Measurements from ENCODE around the gene NDUFAF3. TPM values are rescaled to one million over a fixed set of nuclear protein-coding genes. Genes with fewer than 3 reads are reported as not detected.

NDUFAF3 gene
- polyA plus RNA-seq, 1 donor, result 50.8 TPM

DNA sequence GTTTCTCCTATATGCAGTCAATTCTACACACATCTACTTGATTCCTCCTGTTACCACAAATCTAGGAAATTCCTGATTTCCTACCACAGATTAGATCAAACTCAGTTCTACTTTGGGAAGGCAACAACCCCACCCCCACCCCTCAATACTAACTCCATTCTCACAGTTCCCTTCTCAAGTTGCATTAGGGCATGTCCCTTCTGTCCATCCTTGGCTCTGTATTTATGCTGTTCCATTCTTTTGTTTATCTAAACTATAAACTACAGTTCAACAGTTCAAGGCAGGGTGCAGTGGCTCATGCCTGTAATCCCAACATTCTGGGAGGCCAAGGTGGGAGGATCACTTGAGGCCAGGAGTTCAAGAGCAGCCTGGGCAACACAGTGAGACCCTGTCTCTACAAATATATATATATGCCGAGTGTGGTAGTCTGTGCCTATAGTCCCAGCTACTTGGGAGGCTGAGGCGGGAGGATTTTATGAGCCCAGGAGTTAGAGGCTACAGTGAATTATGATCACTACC, 32.5 kb downstream of the NDUFAF3 start:
- no peak for DNase-seq (ENCODE audit: low read depth)

DNA sequence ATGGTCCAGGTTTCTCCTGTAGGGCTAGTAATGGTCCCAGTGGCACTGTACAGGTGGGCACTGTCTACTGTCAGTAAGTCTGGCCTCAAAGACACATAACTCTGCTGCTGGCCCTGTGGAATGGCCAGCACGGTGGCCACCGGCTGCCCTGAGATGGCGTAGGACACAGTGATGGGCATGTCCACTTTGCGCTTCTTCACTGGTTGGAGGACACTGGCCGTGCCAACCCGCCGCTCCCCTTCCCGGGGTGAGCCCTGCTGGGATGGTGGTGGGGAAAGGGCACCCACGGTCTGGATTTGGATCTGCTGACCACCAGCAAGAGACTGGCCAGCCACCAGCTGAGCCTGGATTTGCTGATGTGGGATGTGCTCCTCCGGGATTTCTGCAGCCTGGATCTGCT, 35.3 kb downstream of the NDUFAF3 start:
- DNase-seq (ENCODE audit: low read depth), result no peak

DNA sequence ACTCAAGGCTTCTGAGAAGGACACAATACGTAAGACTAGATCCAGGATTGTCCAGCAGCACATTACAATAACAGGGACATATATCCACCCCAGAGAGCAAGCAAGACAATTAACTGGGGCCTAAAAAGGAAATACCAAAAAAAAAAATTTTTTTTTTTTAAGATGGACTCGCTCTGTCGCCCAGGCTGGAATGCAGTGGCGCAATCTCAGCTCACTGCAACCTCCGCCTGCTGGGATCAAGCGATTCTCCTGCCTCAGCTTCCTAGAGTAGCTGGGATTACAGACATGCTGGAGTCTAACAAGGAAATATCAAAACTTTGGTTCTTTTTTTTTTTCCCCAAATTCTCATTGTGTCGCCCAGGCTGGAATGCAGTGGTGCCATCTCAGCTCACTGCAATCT, 36.1 kb downstream of the NDUFAF3 start:
- no peak for DNase-seq (ENCODE audit: low read depth)

Other genes starting within 250 kb of the NDUFAF3 start
- 41.3 TPM for gene PRKAR2A, start 174.2 kb upstream of the NDUFAF3 start, polyA plus RNA-seq (ENCODE audit: insufficient read length)
- 19.0 TPM for gene SLC25A20, start 123.2 kb upstream of the NDUFAF3 start, polyA plus RNA-seq (ENCODE audit: insufficient read length)
- 63.2 TPM for gene ARIH2, start 103.3 kb upstream of the NDUFAF3 start, polyA plus RNA-seq (ENCODE audit: insufficient read length)
- gene P4HTM, start 31.9 kb upstream of the NDUFAF3 start, polyA plus RNA-seq (ENCODE audit: insufficient read length), result 12.4 TPM
- gene WDR6, start 14.7 kb upstream of the NDUFAF3 start, polyA plus RNA-seq (ENCODE audit: insufficient read length), result 113 TPM
- gene DALRD3, start 3.5 kb upstream of the NDUFAF3 start, polyA plus RNA-seq (ENCODE audit: insufficient read length), result 32.6 TPM
- 282 TPM for gene IMPDH2, start 7.3 kb downstream of the NDUFAF3 start, polyA plus RNA-seq (ENCODE audit: insufficient read length)
- gene QRICH1, start 72.0 kb downstream of the NDUFAF3 start, polyA plus RNA-seq (ENCODE audit: insufficient read length), result 49.8 TPM
- gene QARS1, start 82.6 kb downstream of the NDUFAF3 start, polyA plus RNA-seq (ENCODE audit: insufficient read length), result 268 TPM
- gene USP19, start 98.7 kb downstream of the NDUFAF3 start, polyA plus RNA-seq (ENCODE audit: insufficient read length), result 36.2 TPM
- gene LAMB2, start 110.9 kb downstream of the NDUFAF3 start, polyA plus RNA-seq (ENCODE audit: insufficient read length), result 317 TPM
- 13.1 TPM for gene CCDC71, start 144.2 kb downstream of the NDUFAF3 start, polyA plus RNA-seq (ENCODE audit: insufficient read length)
- 104 TPM for gene KLHDC8B, start 149.5 kb downstream of the NDUFAF3 start, polyA plus RNA-seq (ENCODE audit: insufficient read length)